Omental fat pad (tissue), 4 donors: ENCODE data around the gene SLC17A5. TPM values are rescaled to one million over a fixed set of nuclear protein-coding genes. Genes with fewer than 3 reads are reported as not detected.
"Not testable (repeated sequence)": the region's sequence is repeated elsewhere in the genome, so short reads cannot be mapped to it uniquely, and the experiment has no call there.

ENCODE experiments used
- ATAC-seq: fragments of 150-250 bp; one replicate; pipeline ENCODE4 v1.9.1; 2016; ENCODE audit warnings: mild to moderate bottlenecking, moderate library complexity; ENCODE audit not compliant: low FRiP score
- DNase-seq: peaks from one replicate; pipeline ENCODE4 v3.0.0-alpha.2; 2019; ENCODE audit warnings: low spot score
- CTCF ChIP-seq, 3 donors: fragments of 450-650 bp; IDR thresholded peaks; one replicate each; pipeline ENCODE4 v1.5.1; 2016 to 2017; ENCODE audit warnings: antibody characterized with exemption in 3 of 3, mild to moderate bottlenecking in 3 of 3, moderate library complexity in 2 of 3
- total RNA-seq, 4 donors: library from RNA; depleted of rRNA; stranded (reverse); fragments of >200 nt; gene quantifications; one replicate each; pipeline ENCODE4 v1.1.0, GENCODE V29; 2016

SLC17A5 gene
- total RNA-seq, 4 donors from 2014 or later, result 18.9 to 36.5 (median 28.0) TPM

DNA sequence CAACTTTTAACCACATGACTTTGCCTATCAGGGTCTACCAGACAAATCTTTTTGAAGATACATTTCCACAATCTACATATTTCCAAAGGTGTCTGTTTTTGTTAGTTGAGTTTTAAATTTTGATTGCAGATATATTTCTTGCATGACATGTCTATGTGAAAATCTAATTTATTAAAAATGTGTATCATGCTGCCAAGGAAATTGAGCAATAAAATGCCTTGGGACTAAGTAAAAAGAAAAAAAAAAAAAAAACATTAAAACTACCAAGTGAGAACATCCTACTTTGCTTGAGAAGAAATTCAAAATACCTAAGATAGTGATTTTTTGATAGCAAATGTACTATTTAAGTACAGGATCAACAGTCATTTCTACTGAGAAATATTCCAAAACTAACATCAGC lies 17.7 kb downstream of the SLC17A5 start:
- DNase-seq (no peak), ATAC-seq (no peak)

DNA sequence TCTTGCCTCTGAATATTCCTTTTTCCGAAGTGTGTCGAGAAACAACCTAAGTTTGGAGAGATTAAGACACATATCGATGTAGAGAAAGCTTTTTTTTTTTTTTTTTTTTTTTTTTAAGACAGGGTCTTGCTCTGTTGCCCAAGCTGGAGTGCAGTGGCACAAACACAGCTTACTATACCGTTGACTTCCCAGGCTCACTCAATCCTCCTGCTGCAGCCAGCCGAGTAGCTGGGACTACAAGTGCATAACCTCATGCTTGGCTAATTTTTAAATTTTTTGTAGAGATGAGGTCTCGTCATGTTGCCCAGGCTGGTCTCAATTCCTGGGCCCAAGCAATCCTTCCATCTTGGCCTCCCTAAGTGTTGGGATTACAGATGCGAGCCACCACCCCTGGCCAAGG lies 21.4 kb downstream of the SLC17A5 start:
- TF ChIP-seq CTCF (IDR thresholded peaks at IDR 0.05), result no peak
- no peak for DNase-seq
- ATAC-seq, result no peak

More for the DNA sequence above, 17.7 kb downstream of the SLC17A5 start:
- TF ChIP-seq CTCF (IDR thresholded peaks at IDR 0.05), result no peak

GRCh38 chr6:73631849-73632248 lies 21.9 kb downstream of the SLC17A5 start:
- DNase-seq (no peak), ATAC-seq (no peak)
- TF ChIP-seq CTCF (IDR thresholded peaks at IDR 0.05), result no peak

DNA sequence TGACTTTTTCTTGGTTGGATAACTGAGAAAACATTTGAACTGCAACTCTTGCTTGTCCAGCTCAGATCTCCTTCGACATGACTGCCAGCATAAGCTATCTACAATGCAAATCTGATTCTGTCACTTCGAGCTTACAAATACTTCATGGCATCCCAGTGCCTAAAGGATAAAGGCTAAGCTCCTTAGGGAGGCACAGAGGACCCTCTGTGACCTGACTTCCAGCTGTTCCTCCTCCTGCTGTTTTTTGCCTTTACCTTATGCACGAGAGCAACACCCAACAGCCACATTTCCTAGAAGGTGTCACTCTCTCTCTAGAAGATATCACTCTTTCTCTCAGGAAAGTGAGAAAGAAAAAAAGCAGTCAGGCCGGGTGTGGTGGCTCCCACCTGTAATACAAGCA lies 23.4 kb downstream of the SLC17A5 start:
- no peak for TF ChIP-seq CTCF (IDR thresholded peaks at IDR 0.05)
- ATAC-seq (no peak), DNase-seq (no peak)

DNA sequence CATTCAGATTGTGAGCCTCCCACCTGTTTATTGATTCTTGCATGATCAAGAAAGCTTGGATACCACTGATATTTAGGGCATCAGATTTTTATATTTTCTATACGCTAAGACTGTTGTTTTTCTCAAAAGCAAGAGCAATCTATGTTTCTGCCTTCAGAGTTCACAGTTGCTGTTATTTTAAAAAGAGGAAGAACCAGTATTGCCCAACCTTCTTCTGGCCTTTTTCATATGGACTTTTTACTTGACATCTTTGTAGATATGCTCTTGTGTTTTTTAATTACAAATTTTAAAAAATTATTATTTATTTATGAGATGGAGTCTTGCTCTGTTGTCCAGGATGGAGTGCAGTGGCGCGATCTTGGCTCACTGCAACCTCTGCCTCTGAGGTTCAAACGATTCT lies 28.9 kb downstream of the SLC17A5 start:
- no peak for DNase-seq
- no peak for ATAC-seq
- TF ChIP-seq CTCF (IDR thresholded peaks at IDR 0.05), result no peak

DNA sequence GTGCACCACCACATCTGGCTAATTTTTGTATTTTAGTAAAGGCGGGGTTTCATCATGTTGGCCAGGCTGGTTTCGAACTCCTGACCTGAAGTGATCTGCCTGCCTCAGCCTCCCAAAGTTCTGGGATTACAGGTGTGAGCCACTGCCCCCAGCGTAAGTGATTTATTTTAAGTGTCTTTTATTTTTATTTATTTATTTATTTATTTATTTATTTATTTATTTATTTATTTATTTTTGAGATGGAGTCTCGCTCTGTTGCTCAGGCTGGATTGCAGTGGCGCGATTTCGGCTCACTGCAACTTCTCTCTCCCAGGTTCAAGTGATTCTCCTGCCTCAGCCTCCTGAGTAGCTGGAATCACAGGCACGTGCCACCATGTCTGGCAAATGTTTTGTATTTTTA lies 30.3 kb downstream of the SLC17A5 start:
- not testable (repeated sequence) for ATAC-seq, DNase-seq

- ATAC-seq, DNase-seq: not testable (repeated sequence)
Observed at GRCh38 chr6:73618082-73618481, 35.7 kb downstream of the SLC17A5 start.

DNA sequence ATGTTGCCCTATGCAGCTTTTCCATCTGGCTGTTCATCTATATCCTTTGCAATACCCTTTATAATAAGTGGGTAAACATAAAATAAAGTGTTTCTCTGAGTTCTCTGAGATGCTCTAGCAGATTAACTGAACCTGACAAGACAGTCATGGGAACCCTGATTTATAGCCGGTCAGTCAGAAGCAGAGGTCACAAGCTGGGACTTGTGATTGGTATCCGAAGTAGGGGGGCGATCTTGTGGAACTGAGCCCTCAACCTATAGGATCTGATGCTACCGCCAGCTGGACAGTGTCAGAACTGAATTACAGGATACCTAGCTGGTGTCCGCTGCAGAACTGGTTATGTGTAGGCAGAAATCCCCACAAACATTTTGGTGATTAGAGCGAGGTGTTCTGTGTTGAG lies 39.0 kb downstream of the SLC17A5 start:
- ATAC-seq, result no peak
- DNase-seq, result no peak
- no peak for TF ChIP-seq CTCF (IDR thresholded peaks at IDR 0.05)
